Activated gamma-delta T cell (primary cell): ENCODE measurements around the gene WDFY2.
A peak's percentile ranks its signal among the peaks of the same experiment; 100 is the strongest.
"Not testable (repeated sequence)": the region's sequence is repeated elsewhere in the genome, so short reads cannot be mapped to it uniquely, and the experiment has no call there.

Experiments
- DNase-seq: peaks from one replicate; lab custom pipeline; 2025; lab: John Stamatoyannopoulos, UW

The WDFY2 gene

DNA sequence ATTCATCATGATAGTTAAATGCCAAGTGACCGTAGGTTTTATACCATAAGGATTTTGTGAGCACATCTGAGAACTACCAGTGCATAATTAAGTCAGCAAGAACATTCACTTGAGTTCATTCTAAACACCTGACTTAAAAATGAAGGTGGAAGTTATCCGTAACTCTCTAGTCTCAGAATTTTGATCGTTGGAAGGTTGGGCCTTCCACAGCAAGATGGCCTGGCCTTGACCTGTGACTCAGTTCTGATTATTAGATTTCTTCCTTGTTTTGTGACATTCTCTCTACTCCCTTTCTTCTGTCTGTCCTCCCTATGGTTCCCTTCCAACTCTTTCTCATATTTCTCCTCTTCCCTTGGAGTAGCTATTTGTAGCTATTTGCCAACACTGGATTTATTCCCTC lies 20.0 kb upstream of the WDFY2 start:
- DNase-seq, result no peak

DNA sequence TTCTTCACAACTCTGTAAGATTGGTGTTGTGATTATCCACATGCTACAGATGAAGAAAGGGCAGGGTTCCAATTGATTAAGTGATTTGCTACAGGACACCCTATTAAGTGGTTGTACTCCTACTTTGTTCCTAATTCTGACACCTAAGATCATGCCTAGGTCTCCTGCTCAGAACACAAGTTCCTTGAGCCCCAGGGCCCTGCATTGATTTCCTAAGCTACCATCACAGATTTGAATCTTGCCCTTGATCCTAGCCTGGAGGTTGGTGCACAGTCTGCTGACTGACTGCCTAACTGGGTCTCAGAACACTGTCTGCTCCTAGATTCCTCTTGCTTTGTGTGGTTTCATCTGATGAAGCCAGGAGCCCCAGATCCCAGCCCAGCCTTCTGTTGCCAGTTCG lies 19.6 kb upstream of the WDFY2 start:
- no peak for DNase-seq

- DNase-seq, result not testable (repeated sequence)
Measured at GRCh38 chr13:51569001-51569400, 15.3 kb upstream of the WDFY2 start.

DNA sequence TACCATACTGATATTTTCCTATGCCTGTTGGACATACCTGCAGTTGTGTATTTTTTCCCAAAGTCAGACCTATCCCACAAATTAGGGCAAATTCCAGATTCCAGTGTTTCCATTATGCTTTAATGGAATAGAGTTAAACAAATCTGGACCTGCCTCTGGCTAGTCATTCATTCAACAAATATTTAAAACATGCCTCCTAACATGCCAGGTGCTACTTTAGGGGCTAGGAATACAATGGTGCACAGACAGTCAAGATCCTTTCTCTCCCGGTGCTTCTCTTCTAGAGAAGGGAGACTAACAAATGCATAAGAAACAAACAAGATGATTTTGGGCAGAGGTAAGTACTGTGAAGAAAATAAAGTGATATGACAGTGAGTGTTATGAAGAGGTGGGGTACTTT lies 7.5 kb upstream of the WDFY2 start:
- no peak for DNase-seq

- no peak for DNase-seq
Measured at GRCh38 chr13:51577690-51578089, 6.6 kb upstream of the WDFY2 start.

GRCh38 chr13:51579676-51580075 lies 4.6 kb upstream of the WDFY2 start:
- no peak for DNase-seq

GRCh38 chr13:51581148-51581820 lies 3.0 kb upstream of the WDFY2 start:
- no peak for DNase-seq

DNA sequence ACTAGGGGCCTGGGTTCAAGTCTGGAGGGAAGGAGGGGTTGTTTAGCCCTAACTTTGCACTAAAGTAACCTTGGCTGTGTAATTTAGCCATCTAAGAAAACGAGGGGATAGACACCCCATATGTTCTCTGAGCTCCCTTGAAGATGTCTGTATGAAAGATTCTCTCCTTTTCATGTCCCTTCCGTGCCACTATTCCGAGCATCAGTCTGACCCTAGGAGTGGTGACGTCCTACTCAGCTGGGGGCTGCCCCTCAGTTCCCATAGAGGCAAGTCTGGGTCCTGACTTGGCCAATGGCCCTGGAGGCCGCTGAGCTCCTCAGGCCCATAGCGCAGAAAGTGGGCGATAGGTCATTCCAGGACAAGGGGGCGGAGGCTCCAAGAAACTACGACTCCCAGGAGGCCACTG lies 790 bp upstream of the WDFY2 start:
- no peak for DNase-seq

GRCh38 chr13:51584731-51585672 lies 740 bp downstream of the WDFY2 start:
- DNase-seq, result peak; percentile 55

- no peak for DNase-seq
Measured at GRCh38 chr13:51585696-51586095, 1.4 kb downstream of the WDFY2 start.

- DNase-seq, result no peak
Measured at GRCh38 chr13:51587372-51587771, 3.1 kb downstream of the WDFY2 start.

GRCh38 chr13:51588406-51588949 lies 4.2 kb downstream of the WDFY2 start:
- no peak for DNase-seq

GRCh38 chr13:51589793-51590192 lies 5.5 kb downstream of the WDFY2 start:
- no peak for DNase-seq

GRCh38 chr13:51590231-51590970 lies 6.1 kb downstream of the WDFY2 start:
- no peak for DNase-seq

GRCh38 chr13:51590971-51591627 lies 6.8 kb downstream of the WDFY2 start:
- no peak for DNase-seq

DNA sequence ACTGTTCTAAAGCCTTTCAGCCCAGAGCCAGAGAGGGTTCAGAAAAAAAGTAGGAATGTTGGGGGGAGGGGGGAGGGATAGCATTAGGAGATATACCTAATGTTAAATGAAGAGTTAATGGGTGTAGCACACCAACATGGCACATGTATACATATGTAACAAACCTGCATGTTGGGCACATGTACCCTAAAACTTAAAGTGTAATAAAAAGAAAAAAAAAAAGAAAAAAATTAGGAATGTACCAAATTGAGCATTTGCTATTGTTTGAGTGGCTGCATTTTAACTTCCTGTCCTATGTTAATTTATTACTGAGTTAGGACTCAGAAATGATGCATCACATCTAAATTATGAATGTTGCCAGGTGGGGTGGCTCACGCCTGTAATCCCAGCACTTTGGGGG lies 7.7 kb downstream of the WDFY2 start:
- DNase-seq, result not testable (repeated sequence)

DNA sequence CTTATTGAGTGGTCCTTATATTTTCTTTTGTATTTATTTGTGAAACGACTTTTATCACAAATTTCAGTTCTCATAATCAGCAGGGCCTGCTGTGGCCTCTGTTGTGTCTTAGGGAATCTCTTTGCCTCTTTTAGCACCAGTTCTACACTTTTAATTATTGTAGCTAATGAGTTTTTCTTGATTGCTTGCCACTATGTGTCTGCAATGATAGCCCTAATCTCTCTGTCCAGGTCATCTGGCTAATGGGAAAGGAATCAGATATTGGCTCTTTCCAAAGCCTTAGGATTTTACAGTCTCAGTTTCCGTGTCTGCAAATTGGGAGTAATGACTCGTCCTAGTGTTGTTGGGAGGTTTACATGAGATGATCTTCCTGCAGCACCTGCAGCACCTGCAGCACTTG lies 10.2 kb downstream of the WDFY2 start:
- no peak for DNase-seq

- no peak for DNase-seq
Measured at GRCh38 chr13:51595416-51595815, 11.2 kb downstream of the WDFY2 start.

DNA sequence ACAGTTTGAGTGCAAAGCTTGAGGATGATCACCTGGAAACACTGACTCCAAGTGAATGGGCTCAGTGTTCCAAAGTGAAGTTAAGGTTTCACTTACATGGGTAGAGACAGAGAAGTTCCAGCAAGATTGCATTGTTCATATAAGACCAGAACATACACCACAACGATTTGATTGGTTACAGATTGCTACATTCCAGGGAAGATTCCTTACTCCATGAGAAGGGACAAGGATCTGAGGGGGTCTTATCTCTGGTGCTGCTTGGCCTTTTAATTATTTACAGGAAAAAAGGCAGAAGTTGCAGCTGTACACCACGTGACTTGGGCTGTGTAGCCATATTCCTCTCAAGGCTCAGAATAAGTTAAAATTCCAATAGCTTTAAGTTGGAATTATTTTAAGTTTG lies 12.3 kb downstream of the WDFY2 start:
- DNase-seq, result no peak

- DNase-seq, result no peak
Measured at GRCh38 chr13:51599444-51600176, 15.3 kb downstream of the WDFY2 start.

DNA sequence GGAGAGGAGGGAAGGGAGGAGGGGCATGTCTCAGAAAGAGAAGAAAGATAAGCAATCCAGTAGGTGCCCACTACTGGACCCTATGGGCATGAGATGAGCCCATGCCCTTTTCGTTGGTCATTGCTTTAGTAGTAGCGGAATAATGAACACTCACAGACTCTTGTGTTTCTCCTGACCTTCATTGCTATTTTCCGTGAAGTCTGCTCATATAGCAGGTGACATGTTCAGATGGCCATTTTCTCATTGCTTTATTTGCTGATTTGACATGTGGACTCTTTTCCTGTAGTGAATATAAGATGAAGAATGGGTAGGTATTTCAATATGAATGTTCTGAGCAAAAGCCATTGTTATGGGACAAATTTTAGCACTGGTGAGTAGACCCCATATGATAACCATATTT lies 16.4 kb downstream of the WDFY2 start:
- no peak for DNase-seq
